Measurements from ENCODE around the gene IFT43. TPM values are rescaled to one million over a fixed set of nuclear protein-coding genes. Genes with fewer than 3 reads are reported as not detected.

The IFT43 gene
- total RNA-seq, 1 experiment from 2014 or later, result 17.5 TPM

DNA sequence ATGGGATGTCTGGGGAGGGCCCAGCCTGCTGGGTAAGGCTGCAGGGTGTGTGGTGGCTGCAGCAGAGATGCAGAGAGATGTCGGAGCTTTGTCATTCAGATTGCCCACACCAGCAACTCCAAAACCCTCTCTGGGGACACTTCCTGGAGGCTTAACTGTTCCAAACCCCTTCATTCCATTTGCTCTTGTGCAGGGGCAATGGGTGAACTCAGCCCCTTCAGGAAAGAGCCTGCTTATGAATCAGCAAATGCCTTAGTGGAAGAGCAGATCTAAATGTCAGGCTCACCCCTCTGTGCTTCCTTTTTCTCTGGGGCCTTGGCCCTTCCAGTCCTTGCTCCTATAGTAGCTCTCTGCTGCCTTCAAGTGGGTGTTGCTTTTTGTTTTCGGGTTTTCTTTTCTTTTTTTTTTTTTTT, 129.5 kb downstream of the IFT43 start:
- CTCF ChIA-PET, result interaction anchor here (0.9 to 3.0 kb wide), 17 partner anchors 10 to 406 kb away, joined by 3 to 19 read pairs (median 4); no protein-coding TSS in a partner anchor
- no peaks in the 10 kb centered on the region; the same call in 1 of the 2 replicates for H3K9me3 Mint-ChIP-seq
- TF ChIP-seq GRHL2 (CRISPR knock-in tag; IDR thresholded peaks at IDR 0.05; ENCODE audit: insufficient replicate concordance, severe bottlenecking) (no peak), ZNF396 (CRISPR knock-in tag; IDR thresholded peaks at IDR 0.05; ENCODE audit: borderline replicate concordance) (no peak), TP53 (CRISPR knock-in tag; IDR thresholded peaks at IDR 0.05) (no peak), NR3C1 (CRISPR knock-in tag; conservative IDR thresholded peaks at IDR 0.05; ENCODE audit: low read depth) (no peak), RELA (CRISPR knock-in tag; IDR thresholded peaks at IDR 0.05; ENCODE audit: borderline replicate concordance) (no peak), CREB1 (CRISPR knock-in tag; IDR thresholded peaks at IDR 0.05) (no peak), ETV6 (CRISPR knock-in tag; IDR thresholded peaks at IDR 0.05) (0 out of 2 replicates have a peak, but pooled peaks have one; percentile 9), MYBL2 (CRISPR knock-in tag; IDR thresholded peaks at IDR 0.05) (no peak), ZNF232 (CRISPR knock-in tag; IDR thresholded peaks at IDR 0.05) (no peak), GTF2I (CRISPR knock-in tag; conservative IDR thresholded peaks at IDR 0.05) (no peak), IRF2 (CRISPR knock-in tag; IDR thresholded peaks at IDR 0.05; ENCODE audit: borderline replicate concordance, low read depth) (no peak)
- TF ChIP-seq, protein P1, sequence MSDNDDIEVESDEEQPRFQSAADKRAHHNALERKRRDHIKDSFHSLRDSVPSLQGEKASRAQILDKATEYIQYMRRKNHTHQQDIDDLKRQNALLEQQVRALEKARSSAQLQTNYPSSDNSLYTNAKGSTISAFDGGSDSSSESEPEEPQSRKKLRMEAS (CRISPR knock-in tag; IDR thresholded peaks at IDR 0.05), result 0 out of 2 replicates have a peak, but pooled peaks have one; percentile 33
- TF ChIP-seq, protein P2, sequence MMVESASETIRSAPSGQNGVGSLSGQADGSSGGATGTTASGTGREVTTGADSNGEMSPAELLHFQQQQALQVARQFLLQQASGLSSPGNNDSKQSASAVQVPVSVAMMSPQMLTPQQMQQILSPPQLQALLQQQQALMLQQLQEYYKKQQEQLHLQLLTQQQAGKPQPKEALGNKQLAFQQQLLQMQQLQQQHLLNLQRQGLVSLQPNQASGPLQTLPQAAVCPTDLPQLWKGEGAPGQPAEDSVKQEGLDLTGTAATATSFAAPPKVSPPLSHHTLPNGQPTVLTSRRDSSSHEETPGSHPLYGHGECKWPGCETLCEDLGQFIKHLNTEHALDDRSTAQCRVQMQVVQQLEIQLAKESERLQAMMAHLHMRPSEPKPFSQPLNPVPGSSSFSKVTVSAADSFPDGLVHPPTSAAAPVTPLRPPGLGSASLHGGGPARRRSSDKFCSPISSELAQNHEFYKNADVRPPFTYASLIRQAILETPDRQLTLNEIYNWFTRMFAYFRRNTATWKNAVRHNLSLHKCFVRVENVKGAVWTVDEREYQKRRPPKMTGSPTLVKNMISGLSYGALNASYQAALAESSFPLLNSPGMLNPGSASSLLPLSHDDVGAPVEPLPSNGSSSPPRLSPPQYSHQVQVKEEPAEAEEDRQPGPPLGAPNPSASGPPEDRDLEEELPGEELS (CRISPR knock-in tag; IDR thresholded peaks at IDR 0.05), result peak; percentile 50; the same call in 1 of the 2 replicates
- TF ChIP-seq, protein P3, sequence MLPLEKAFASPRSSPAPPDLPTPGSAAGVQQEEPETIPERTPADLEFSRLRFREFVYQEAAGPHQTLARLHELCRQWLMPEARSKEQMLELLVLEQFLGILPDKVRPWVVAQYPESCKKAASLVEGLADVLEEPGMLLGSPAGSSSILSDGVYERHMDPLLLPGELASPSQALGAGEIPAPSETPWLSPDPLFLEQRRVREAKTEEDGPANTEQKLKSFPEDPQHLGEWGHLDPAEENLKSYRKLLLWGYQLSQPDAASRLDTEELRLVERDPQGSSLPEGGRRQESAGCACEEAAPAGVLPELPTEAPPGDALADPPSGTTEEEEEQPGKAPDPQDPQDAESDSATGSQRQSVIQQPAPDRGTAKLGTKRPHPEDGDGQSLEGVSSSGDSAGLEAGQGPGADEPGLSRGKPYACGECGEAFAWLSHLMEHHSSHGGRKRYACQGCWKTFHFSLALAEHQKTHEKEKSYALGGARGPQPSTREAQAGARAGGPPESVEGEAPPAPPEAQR (CRISPR knock-in tag; IDR thresholded peaks at IDR 0.05), result no peak
- H3K4me1 Mint-ChIP-seq, result peaks cover 57% of the 10 kb centered on the region
- DNase-seq (ENCODE audit: low spot score) (no peak), ATAC-seq (peak; percentile 64)
- POLR2A ChIA-PET, result interaction anchor here (0.5 to 0.9 kb wide), 6 partner anchors 26 to 972 kb away, joined by 3 read pairs; no protein-coding TSS in a partner anchor
- H3K27me3 Mint-ChIP-seq (ENCODE audit: low read depth), result no peaks in the 10 kb centered on the region
- H3K36me3 Mint-ChIP-seq, result no peaks in the 10 kb centered on the region
- H3K27ac Mint-ChIP-seq, result peak overlapping the region; percentile 81
- H3K4me3 Mint-ChIP-seq, result peak overlapping the region; percentile 20; the same call in 1 of the 2 replicates

DNA sequence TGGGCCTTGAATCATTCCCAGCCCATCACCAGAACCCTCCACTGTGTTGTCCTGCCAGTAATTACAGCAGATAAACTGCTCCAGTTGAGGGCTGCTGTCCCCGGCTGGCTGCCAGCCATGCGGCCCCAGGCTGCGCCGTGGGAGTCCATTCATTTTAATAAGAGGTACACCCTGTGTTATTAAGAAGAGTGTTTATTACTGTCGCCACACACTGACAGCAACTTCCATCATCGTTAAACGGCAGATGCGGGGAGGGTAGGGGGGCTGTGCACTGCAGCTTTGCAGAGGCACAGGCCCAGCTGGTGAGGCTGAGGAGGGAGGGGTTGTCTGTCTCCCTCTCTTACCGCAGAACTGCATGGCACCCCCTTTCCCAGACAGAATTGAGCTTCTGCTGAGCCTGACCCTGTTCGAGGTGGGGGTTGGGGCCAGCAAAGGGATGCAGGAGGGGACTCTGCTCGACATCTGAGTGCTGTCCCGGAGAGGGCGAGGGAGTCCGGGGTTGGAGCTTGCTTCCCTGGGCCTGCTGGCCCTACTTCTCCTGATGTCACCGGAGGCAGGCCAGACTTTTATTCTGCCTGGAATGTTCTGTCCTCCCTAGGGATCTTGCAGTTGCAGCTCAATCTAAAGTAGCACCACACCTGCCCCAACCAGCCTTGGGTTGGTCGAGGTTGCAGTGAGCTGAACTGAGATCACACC, 132.4 kb downstream of the IFT43 start:
- Mint-ChIP-seq H3K4me1 (peaks cover 49% of the 10 kb centered on the region), H3K9me3 (no peaks in the 10 kb centered on the region; the same call in 1 of the 2 replicates), H3K4me3 (no peak overlapping the region), H3K36me3 (no peaks in the 10 kb centered on the region), H3K27me3 (ENCODE audit: low read depth) (no peaks in the 10 kb centered on the region), H3K27ac (no peak overlapping the region)
- ATAC-seq, result no peak
- DNase-seq (ENCODE audit: low spot score), result no peak
- ChIA-PET CTCF (interaction anchor here (0.7 to 1.6 kb wide), 3 partner anchors 67 to 269 kb away, joined by 3 to 5 read pairs (median 4); no protein-coding TSS in a partner anchor), POLR2A (no interaction called here)
- TF ChIP-seq, protein P4, sequence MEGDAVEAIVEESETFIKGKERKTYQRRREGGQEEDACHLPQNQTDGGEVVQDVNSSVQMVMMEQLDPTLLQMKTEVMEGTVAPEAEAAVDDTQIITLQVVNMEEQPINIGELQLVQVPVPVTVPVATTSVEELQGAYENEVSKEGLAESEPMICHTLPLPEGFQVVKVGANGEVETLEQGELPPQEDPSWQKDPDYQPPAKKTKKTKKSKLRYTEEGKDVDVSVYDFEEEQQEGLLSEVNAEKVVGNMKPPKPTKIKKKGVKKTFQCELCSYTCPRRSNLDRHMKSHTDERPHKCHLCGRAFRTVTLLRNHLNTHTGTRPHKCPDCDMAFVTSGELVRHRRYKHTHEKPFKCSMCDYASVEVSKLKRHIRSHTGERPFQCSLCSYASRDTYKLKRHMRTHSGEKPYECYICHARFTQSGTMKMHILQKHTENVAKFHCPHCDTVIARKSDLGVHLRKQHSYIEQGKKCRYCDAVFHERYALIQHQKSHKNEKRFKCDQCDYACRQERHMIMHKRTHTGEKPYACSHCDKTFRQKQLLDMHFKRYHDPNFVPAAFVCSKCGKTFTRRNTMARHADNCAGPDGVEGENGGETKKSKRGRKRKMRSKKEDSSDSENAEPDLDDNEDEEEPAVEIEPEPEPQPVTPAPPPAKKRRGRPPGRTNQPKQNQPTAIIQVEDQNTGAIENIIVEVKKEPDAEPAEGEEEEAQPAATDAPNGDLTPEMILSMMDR (IDR thresholded peaks at IDR 0.05), result no peak
- TF ChIP-seq, protein P5, sequence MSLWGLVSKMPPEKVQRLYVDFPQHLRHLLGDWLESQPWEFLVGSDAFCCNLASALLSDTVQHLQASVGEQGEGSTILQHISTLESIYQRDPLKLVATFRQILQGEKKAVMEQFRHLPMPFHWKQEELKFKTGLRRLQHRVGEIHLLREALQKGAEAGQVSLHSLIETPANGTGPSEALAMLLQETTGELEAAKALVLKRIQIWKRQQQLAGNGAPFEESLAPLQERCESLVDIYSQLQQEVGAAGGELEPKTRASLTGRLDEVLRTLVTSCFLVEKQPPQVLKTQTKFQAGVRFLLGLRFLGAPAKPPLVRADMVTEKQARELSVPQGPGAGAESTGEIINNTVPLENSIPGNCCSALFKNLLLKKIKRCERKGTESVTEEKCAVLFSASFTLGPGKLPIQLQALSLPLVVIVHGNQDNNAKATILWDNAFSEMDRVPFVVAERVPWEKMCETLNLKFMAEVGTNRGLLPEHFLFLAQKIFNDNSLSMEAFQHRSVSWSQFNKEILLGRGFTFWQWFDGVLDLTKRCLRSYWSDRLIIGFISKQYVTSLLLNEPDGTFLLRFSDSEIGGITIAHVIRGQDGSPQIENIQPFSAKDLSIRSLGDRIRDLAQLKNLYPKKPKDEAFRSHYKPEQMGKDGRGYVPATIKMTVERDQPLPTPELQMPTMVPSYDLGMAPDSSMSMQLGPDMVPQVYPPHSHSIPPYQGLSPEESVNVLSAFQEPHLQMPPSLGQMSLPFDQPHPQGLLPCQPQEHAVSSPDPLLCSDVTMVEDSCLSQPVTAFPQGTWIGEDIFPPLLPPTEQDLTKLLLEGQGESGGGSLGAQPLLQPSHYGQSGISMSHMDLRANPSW (CRISPR knock-in tag; conservative IDR thresholded peaks at IDR 0.05; ENCODE audit: low read depth), result no peak
- no peak for TF ChIP-seq ESRRA (CRISPR knock-in tag; IDR thresholded peaks at IDR 0.05; ENCODE audit: borderline replicate concordance)
- TF ChIP-seq ZNF423 (CRISPR knock-in tag; IDR thresholded peaks at IDR 0.05), result no peak
- TF ChIP-seq, protein P6, sequence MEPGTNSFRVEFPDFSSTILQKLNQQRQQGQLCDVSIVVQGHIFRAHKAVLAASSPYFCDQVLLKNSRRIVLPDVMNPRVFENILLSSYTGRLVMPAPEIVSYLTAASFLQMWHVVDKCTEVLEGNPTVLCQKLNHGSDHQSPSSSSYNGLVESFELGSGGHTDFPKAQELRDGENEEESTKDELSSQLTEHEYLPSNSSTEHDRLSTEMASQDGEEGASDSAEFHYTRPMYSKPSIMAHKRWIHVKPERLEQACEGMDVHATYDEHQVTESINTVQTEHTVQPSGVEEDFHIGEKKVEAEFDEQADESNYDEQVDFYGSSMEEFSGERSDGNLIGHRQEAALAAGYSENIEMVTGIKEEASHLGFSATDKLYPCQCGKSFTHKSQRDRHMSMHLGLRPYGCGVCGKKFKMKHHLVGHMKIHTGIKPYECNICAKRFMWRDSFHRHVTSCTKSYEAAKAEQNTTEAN (CRISPR knock-in tag; IDR thresholded peaks at IDR 0.05), result no peak
- TF ChIP-seq, protein P7, sequence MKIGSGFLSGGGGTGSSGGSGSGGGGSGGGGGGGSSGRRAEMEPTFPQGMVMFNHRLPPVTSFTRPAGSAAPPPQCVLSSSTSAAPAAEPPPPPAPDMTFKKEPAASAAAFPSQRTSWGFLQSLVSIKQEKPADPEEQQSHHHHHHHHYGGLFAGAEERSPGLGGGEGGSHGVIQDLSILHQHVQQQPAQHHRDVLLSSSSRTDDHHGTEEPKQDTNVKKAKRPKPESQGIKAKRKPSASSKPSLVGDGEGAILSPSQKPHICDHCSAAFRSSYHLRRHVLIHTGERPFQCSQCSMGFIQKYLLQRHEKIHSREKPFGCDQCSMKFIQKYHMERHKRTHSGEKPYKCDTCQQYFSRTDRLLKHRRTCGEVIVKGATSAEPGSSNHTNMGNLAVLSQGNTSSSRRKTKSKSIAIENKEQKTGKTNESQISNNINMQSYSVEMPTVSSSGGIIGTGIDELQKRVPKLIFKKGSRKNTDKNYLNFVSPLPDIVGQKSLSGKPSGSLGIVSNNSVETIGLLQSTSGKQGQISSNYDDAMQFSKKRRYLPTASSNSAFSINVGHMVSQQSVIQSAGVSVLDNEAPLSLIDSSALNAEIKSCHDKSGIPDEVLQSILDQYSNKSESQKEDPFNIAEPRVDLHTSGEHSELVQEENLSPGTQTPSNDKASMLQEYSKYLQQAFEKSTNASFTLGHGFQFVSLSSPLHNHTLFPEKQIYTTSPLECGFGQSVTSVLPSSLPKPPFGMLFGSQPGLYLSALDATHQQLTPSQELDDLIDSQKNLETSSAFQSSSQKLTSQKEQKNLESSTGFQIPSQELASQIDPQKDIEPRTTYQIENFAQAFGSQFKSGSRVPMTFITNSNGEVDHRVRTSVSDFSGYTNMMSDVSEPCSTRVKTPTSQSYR (CRISPR knock-in tag; IDR thresholded peaks at IDR 0.05), result no peak
- no peak for TF ChIP-seq GTF2I (CRISPR knock-in tag; conservative IDR thresholded peaks at IDR 0.05)
